Esophagus muscularis mucosa (tissue), 4 donors: ENCODE measurements around the gene HOTAIR. TPM values are rescaled to one million over a fixed set of nuclear protein-coding genes. Genes with fewer than 3 reads are reported as not detected.

Source experiments
- DNase-seq: peaks from one replicate; pipeline ENCODE4 v3.0.0-alpha.2; 2017; ENCODE audit errors: extremely low spot score
- H3K27ac ChIP-seq, 4 donors: fragments of 200-600 bp; sonication (generic); replicated peaks in 1 of 4; 1 replicate in 3 of 4; 2 replicates in 1 of 4; pipeline ENCODE4 v1.5.1; 2016 to 2019; ENCODE audit warnings: mild to moderate bottlenecking in 1 of 4
- H3K27me3 ChIP-seq, 4 donors: fragments of 200-600 bp; sonication (generic); one replicate each; pipeline versions ENCODE4 v1.5.1 to v1.6.0; 2016 to 2019
- H3K36me3 ChIP-seq, 4 donors: fragments of 200-600 bp; sonication (generic); one replicate each; pipeline ENCODE4 v1.5.1; 2016 to 2019
- H3K4me1 ChIP-seq, 4 donors: fragments of 200-600 bp; sonication (generic); one replicate each; pipeline ENCODE4 v1.5.1; 2016 to 2019
- H3K4me3 ChIP-seq, 4 donors: fragments of 200-600 bp; sonication (generic); 1 replicate in 2 of 4; 2 replicates in 2 of 4; pipeline ENCODE4 v1.5.1; 2016 to 2019; ENCODE audit warnings: mild to moderate bottlenecking in 4 of 4, moderate library complexity in 1 of 4
- H3K9me3 ChIP-seq, 4 donors: fragments of 200-600 bp; sonication (generic); 1 replicate in 3 of 4; 2 replicates in 1 of 4; pipeline ENCODE4 v1.5.1; 2016 to 2019
- CTCF ChIP-seq, 3 experiments: fragments of 200-600 bp in 2 of 3; fragments of 450-650 bp in 1 of 3; sonication (generic) in 2 of 3; IDR thresholded peaks; one replicate each; pipeline ENCODE4 v1.5.1; 2017 to 2019; ENCODE audit warnings: antibody characterized with exemption in 3 of 3, mild to moderate bottlenecking in 2 of 3, moderate library complexity in 1 of 3
- EP300 ChIP-seq: sonication (generic); formaldehyde crosslinking; IDR thresholded peaks from one replicate; pipeline ENCODE4 v1.6.1; 2017; ENCODE audit warnings: antibody characterized with exemption
- POLR2A ChIP-seq: fragments of 450-650 bp; IDR thresholded peaks from one replicate; pipeline ENCODE4 v1.6.1; 2017; ENCODE audit warnings: antibody characterized with exemption, moderate library complexity, mild to moderate bottlenecking, low read depth
- POLR2AphosphoS5 ChIP-seq, 2 donors: sonication (generic); formaldehyde crosslinking; IDR thresholded peaks; one replicate each; pipeline ENCODE4 v1.6.1; 2017; ENCODE audit warnings: antibody characterized with exemption in 2 of 2
- WGBS: methylation state at CpG from one replicate; pipeline ENCODE4 v1.1.5; 2018; 5-methylcytosine and 5-hydroxymethylcytosine counted together
- intact Hi-C: fragments of 100-400 bp; cut with DNase I; formaldehyde crosslinking; loops from one replicate; pipeline ENCODE4 v1.15.1; 2023
- total RNA-seq, 4 donors: library from RNA; depleted of rRNA; stranded (reverse); fragments of >200 nt; gene quantifications; one replicate each; pipeline versions ENCODE4 v1.1.0 to v1.2.1, GENCODE V29; 2016

HOTAIR gene
- total RNA-seq, 4 donors from 2014 or later: not detected

- no peak overlapping the region for H3K4me3 ChIP-seq
- no peaks in the 10 kb centered on the region for H3K36me3 ChIP-seq
- H3K27ac ChIP-seq: no peak overlapping the region
- WGBS: 17% methylated on average over 22 of the region's 23 CpGs
- peaks cover 0 to 100% (median 74%) of the 10 kb centered on the region in 4 donors for H3K27me3 ChIP-seq
- no peak for DNase-seq
- intact Hi-C loops: loop anchor here (10.0 kb wide), 1 partner anchor 350 kb away; the partner anchor contains the start of gene GPR84
- peaks cover 22 to 74% (median 50%) of the 10 kb centered on the region in 4 donors for H3K4me1 ChIP-seq
- TF ChIP-seq POLR2AphosphoS5 (IDR thresholded peaks at IDR 0.05) (peak in 1 of 2 donors; percentile 29), POLR2A (no peak)
- H3K9me3 ChIP-seq: no peaks in the 10 kb centered on the region
Observed at GRCh38 chr12:54015018-54015931, 40.5 kb upstream of the HOTAIR start.

- 6% methylated on average over 35 of the region's 36 CpGs for WGBS
- H3K27ac ChIP-seq: no peak overlapping the region
- no peaks in the 10 kb centered on the region for H3K36me3 ChIP-seq
- peak overlapping the region; percentile 5 to 38 (median 25) for H3K4me3 ChIP-seq
- no peaks in the 10 kb centered on the region for H3K9me3 ChIP-seq
- H3K4me1 ChIP-seq: peaks cover 20 to 72% (median 49%) of the 10 kb centered on the region in 4 donors
- peaks cover 5 to 100% (median 81%) of the 10 kb centered on the region in 4 donors for H3K27me3 ChIP-seq
- TF ChIP-seq EP300 (no peak), CTCF (IDR thresholded peaks at IDR 0.05) (no peak), POLR2AphosphoS5 (IDR thresholded peaks at IDR 0.05) (no peak), POLR2A (no peak)
- intact Hi-C loops: loop anchor here (10.0 kb wide), 1 partner anchor 350 kb away; the partner anchor contains the start of gene GPR84
- no peak for DNase-seq
Observed at GRCh38 chr12:54014377-54015017, 39.7 kb upstream of the HOTAIR start.

- peaks cover 11 to 99% (median 87%) of the 10 kb centered on the region in 4 donors for H3K27me3 ChIP-seq
- H3K27ac ChIP-seq: no peak overlapping the region
Observed at GRCh38 chr12:54012631-54013409, 38.1 kb upstream of the HOTAIR start.

GRCh38 chr12:54011665-54012532 is 37.1 kb upstream of the HOTAIR start:
- TF ChIP-seq POLR2AphosphoS5 (IDR thresholded peaks at IDR 0.05) (no peak), POLR2A (no peak), CTCF (IDR thresholded peaks at IDR 0.05) (no peak), EP300 (no peak)
- intact Hi-C loops: loop anchor here (10.0 kb wide), 1 partner anchor 353 kb away; the partner anchor contains the start of gene GPR84
- H3K4me3 ChIP-seq: no peak overlapping the region
- H3K36me3 ChIP-seq: no peaks in the 10 kb centered on the region
- DNase-seq: no peak
- H3K4me1 ChIP-seq: peaks cover 14 to 58% (median 31%) of the 10 kb centered on the region in 4 donors
- H3K27ac ChIP-seq: no peak overlapping the region
- H3K9me3 ChIP-seq: no peaks in the 10 kb centered on the region
- peaks cover 11 to 99% (median 88%) of the 10 kb centered on the region in 4 donors for H3K27me3 ChIP-seq
- 28% methylated on average over 14 of the region's 14 CpGs for WGBS

More at GRCh38 chr12:54012631-54013409, 38.1 kb upstream of the HOTAIR start:
- Histone ChIP-seq H3K4me3 (no peak overlapping the region), H3K4me1 (peaks cover 22 to 67% (median 41%) of the 10 kb centered on the region in 4 donors), H3K9me3 (no peaks in the 10 kb centered on the region), H3K36me3 (no peaks in the 10 kb centered on the region)
- no peak for DNase-seq
- 31% methylated on average over 6 of the region's 6 CpGs for WGBS
- no peak for TF ChIP-seq EP300
- intact Hi-C loops: loop anchor here (10.0 kb wide), 1 partner anchor 352 kb away; the partner anchor contains the start of gene GPR84
